Lower leg skin (tissue), 3 donors: ENCODE data around the gene STRC.
"Not testable (repeated sequence)": the region's sequence is repeated elsewhere in the genome, so short reads cannot be mapped to it uniquely, and the experiment has no call there.

Experiments
- CTCF ChIP-seq, 3 donors: fragments of 450-650 bp; IDR thresholded peaks; one replicate each; pipeline ENCODE4 v1.5.1; 2016; ENCODE audit warnings: antibody characterized with exemption in 3 of 3, mild to moderate bottlenecking in 3 of 3, moderate library complexity in 2 of 3
- POLR2A ChIP-seq, 2 donors: fragments of 450-650 bp; IDR thresholded peaks; one replicate each; pipeline ENCODE4 v1.6.1; 2016 to 2017; ENCODE audit warnings: antibody characterized with exemption in 2 of 2, mild to moderate bottlenecking in 1 of 2, moderate library complexity in 1 of 2

- not testable (repeated sequence) for TF ChIP-seq CTCF, POLR2A (IDR thresholded peaks at IDR 0.05)
Measured at GRCh38 chr15:43617750-43618149, 850 bp downstream of the STRC start.
